Brain microvascular endothelial cell (primary cell): ENCODE results near the gene CD3E.

Source experiments
- DNase-seq: peaks from one replicate; pipeline ENCODE4 v3.0.0-alpha.2; 2020
- H3K27ac ChIP-seq: fragments of 250-450 bp; sonication (Bioruptor Pico); 2 replicates; pipeline ENCODE4 v1.5.1; 2020; ENCODE audit warnings: mild to moderate bottlenecking, moderate library complexity
- H3K27me3 ChIP-seq: fragments of 250-450 bp; sonication (Bioruptor Pico); replicated peaks from 2 replicates; pipeline ENCODE4 v1.5.1; 2020; ENCODE audit warnings: mild to moderate bottlenecking
- H3K36me3 ChIP-seq: fragments of 250-450 bp; sonication (Bioruptor Pico); replicated peaks from 2 replicates; pipeline ENCODE4 v1.5.1; 2020; ENCODE audit warnings: mild to moderate bottlenecking
- H3K4me3 ChIP-seq: 2 replicates; pipeline ENCODE4 v1.5.1; 2011; ENCODE audit warnings: low read depth, mild to moderate bottlenecking, control low read depth, low read length, moderate library complexity
- CTCF ChIP-seq: IDR thresholded peaks from 2 replicates; pipeline ENCODE4 v1.5.1; 2011; ENCODE audit warnings: low read depth, mild to moderate bottlenecking, moderate library complexity, low read length, control low read depth, inconsistent platforms; ENCODE audit errors: missing control alignments
- in situ Hi-C: cut with HindIII; loops from 2 replicates; pipeline ENCODE4 v1.10.0; 2017; ENCODE audit warnings: low sequenced_read_pairs, low pct_ligation_motif_present

The CD3E gene

DNA sequence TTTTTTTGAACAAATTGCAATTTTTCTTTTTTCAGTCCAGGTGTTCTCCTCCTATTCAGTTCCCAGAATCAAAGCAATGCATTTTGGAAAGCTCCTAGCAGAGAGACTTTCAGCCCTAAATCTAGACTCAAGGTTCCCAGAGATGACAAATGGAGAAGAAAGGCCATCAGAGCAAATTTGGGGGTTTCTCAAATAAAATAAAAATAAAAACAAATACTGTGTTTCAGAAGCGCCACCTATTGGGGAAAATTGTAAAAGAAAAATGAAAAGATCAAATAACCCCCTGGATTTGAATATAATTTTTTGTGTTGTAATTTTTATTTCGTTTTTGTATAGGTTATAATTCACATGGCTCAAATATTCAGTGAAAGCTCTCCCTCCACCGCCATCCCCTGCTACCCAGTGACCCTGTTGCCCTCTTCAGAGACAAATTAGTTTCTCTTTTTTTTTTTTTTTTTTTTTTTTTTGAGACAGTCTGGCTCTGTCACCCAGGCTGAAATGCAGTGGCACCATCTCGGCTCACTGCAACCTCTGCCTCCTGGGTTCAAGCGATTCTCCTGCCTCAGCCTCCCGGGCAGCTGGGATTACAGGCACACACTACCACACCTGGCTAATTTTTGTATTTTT is 48.7 kb downstream of the CD3E start:
- H3K36me3 ChIP-seq, result no peaks in the 10 kb centered on the region
- H3K27ac ChIP-seq, result no peak overlapping the region
- DNase-seq, result no peak
- in situ Hi-C loops, result no loop called here
- H3K27me3 ChIP-seq, result no peaks in the 10 kb centered on the region
- no peak overlapping the region for H3K4me3 ChIP-seq
- TF ChIP-seq CTCF, result peak; percentile 41

- TF ChIP-seq CTCF, result no peak
- in situ Hi-C loops, result no loop called here
- no peak overlapping the region for H3K4me3 ChIP-seq
- no peak for DNase-seq
- no peaks in the 10 kb centered on the region for H3K27me3 ChIP-seq
- H3K27ac ChIP-seq, result no peak overlapping the region
- no peaks in the 10 kb centered on the region for H3K36me3 ChIP-seq
These were observed 53.5 kb downstream of the CD3E start for GRCh38 chr11:118358071-118358470.

- no peak for TF ChIP-seq CTCF
- peak; percentile 89 for DNase-seq
- H3K4me3 ChIP-seq, result peak within 1 kb of the TSS; percentile 78
- no peaks in the 10 kb centered on the region for H3K36me3 ChIP-seq
- in situ Hi-C loops, result no loop called here
- no peak within 1 kb of the TSS for H3K27ac ChIP-seq
- no peaks in the 10 kb centered on the region for H3K27me3 ChIP-seq
These were observed 54.9 kb downstream of the CD3E start, which contains the start of gene UBE4A for GRCh38 chr11:118359295-118359958. Gene UBE4A (plus strand): TSS chr11:118359600. CDS start chr11:118365081, 5,481 bp downstream.

DNA sequence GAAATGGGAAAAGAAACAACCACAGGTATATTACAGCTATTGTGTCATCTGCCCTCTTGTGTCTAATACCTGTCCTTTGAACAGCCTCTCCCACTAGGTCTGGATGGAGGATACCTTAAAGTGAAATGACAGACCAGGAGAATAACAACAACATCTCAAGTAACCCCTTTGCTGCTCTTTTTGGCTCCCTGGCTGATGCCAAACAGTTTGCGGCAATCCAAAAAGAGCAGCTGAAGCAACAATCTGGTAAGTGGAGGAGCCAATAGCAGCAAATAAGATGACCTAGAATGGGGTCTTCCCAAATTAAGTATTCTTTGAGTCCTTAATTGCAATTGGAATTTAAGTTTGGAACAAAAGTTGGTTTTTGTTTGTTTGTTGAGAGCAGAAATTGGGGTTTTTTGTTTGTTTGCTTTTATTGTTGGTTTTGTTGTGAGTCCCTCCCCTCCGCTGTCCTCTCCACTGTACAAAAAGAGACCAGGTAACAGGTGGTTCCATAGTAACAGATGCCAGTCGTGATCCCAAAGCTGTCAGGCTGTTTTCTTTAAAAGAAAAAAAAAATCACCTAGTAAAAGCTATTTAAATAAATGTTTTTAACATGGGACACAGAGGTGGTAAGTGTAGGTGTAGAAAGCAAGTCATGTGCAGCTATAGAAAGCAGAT is 60.6 kb downstream of the CD3E start:
- Histone ChIP-seq H3K36me3 (peaks cover 30% of the 10 kb centered on the region), H3K27me3 (no peaks in the 10 kb centered on the region), H3K4me3 (no peak overlapping the region), H3K27ac (no peak overlapping the region)
- in situ Hi-C loops, result no loop called here
- no peak for DNase-seq
- no peak for TF ChIP-seq CTCF
